Measurements from ENCODE around the gene OR56A5. TPM values are rescaled to one million over a fixed set of nuclear protein-coding genes. Genes with fewer than 3 reads are reported as not detected.

OR56A5 gene
- total RNA-seq, result not detected

- Histone ChIP-seq H3K27me3 (no peaks in the 10 kb centered on the region), H3K4me3 (no peak within 1 kb of the TSS), H3K36me3 (no peaks in the 10 kb centered on the region), H3K9me3 (peaks cover 1 to 18% of the 10 kb centered on the region in 2 donors), H3K4me1 (no peaks in the 10 kb centered on the region), H3K27ac (no peak within 1 kb of the TSS)
- TF ChIP-seq POLR2AphosphoS5 (IDR thresholded peaks at IDR 0.05), result no peak
- no peak for DNase-seq (ENCODE audit: low spot score in 2 of 2)
- intact Hi-C loops (cut with DNase I; ENCODE audit: low total_unique reads), result loop anchor here (1.0 kb wide), 1 partner anchor 8 kb away; no protein-coding TSS in a partner anchor
Observed at GRCh38 chr11:5968394-5968793, at the start of gene OR56A5. Gene OR56A5, minus strand, starts transcription at chr11:5968494. Its CDS starts 0 bp downstream, at chr11:5968494.

- no peak for DNase-seq (ENCODE audit: low spot score in 2 of 2)
- intact Hi-C loops (cut with DNase I; ENCODE audit: low total_unique reads), result no loop called here
- H3K27ac ChIP-seq, result no peak overlapping the region
- H3K4me1 ChIP-seq, result no peaks in the 10 kb centered on the region
- TF ChIP-seq POLR2AphosphoS5 (IDR thresholded peaks at IDR 0.05) (no peak), CTCF (IDR thresholded peaks at IDR 0.05) (no peak), POLR2A (IDR thresholded peaks at IDR 0.05) (no peak)
- H3K27me3 ChIP-seq, result no peaks in the 10 kb centered on the region
- H3K9me3 ChIP-seq, result peaks cover 0 to 10% of the 10 kb centered on the region in 2 donors
- H3K36me3 ChIP-seq, result no peaks in the 10 kb centered on the region
- H3K4me3 ChIP-seq, result no peak overlapping the region
Observed at GRCh38 chr11:6013042-6013441, 44.7 kb upstream of the OR56A5 start.

- Histone ChIP-seq H3K4me3 (no peak overlapping the region), H3K36me3 (no peaks in the 10 kb centered on the region), H3K4me1 (no peaks in the 10 kb centered on the region), H3K27ac (no peak overlapping the region), H3K9me3 (peaks cover 0 to 10% of the 10 kb centered on the region in 2 donors), H3K27me3 (no peaks in the 10 kb centered on the region)
- no peak for TF ChIP-seq POLR2A (IDR thresholded peaks at IDR 0.05)
- no peak for TF ChIP-seq POLR2AphosphoS5 (IDR thresholded peaks at IDR 0.05)
- intact Hi-C loops (cut with DNase I; ENCODE audit: low total_unique reads), result no loop called here
- DNase-seq (ENCODE audit: low spot score in 2 of 2), result no peak
Observed at GRCh38 chr11:6012035-6012668, 43.9 kb upstream of the OR56A5 start.

GRCh38 chr11:6006846-6007245 lies 38.6 kb upstream of the OR56A5 start, which contains the start of gene OR56A4:
Gene OR56A4, minus strand, starts transcription at chr11:6006946. Its CDS starts 3,954 bp downstream, at chr11:6002992.
- Histone ChIP-seq H3K4me1 (no peaks in the 10 kb centered on the region), H3K27ac (no peak within 1 kb of the TSS), H3K9me3 (no peaks in the 10 kb centered on the region), H3K4me3 (no peak within 1 kb of the TSS), H3K27me3 (no peaks in the 10 kb centered on the region), H3K36me3 (no peaks in the 10 kb centered on the region)
- DNase-seq (ENCODE audit: low spot score in 2 of 2), result no peak
- TF ChIP-seq CTCF (IDR thresholded peaks at IDR 0.05) (no peak), POLR2A (IDR thresholded peaks at IDR 0.05) (no peak), POLR2AphosphoS5 (IDR thresholded peaks at IDR 0.05) (no peak)
- intact Hi-C loops (cut with DNase I; ENCODE audit: low total_unique reads), result no loop called here

- DNase-seq (ENCODE audit: low spot score in 2 of 2), result no peak
- TF ChIP-seq POLR2AphosphoS5 (IDR thresholded peaks at IDR 0.05) (no peak), CTCF (IDR thresholded peaks at IDR 0.05) (no peak), POLR2A (IDR thresholded peaks at IDR 0.05) (no peak)
- no peak overlapping the region for H3K27ac ChIP-seq
- H3K36me3 ChIP-seq, result no peaks in the 10 kb centered on the region
- no peaks in the 10 kb centered on the region for H3K4me1 ChIP-seq
- intact Hi-C loops (cut with DNase I; ENCODE audit: low total_unique reads), result no loop called here
- no peak overlapping the region for H3K4me3 ChIP-seq
- no peaks in the 10 kb centered on the region for H3K27me3 ChIP-seq
- H3K9me3 ChIP-seq, result no peaks in the 10 kb centered on the region
Observed at GRCh38 chr11:6006395-6006794, 38.1 kb upstream of the OR56A5 start.

- Histone ChIP-seq H3K9me3 (no peaks in the 10 kb centered on the region), H3K36me3 (no peaks in the 10 kb centered on the region), H3K4me3 (no peak overlapping the region), H3K27ac (no peak overlapping the region), H3K4me1 (no peaks in the 10 kb centered on the region), H3K27me3 (no peaks in the 10 kb centered on the region)
- intact Hi-C loops (cut with DNase I; ENCODE audit: low total_unique reads), result no loop called here
- no peak for TF ChIP-seq POLR2AphosphoS5 (IDR thresholded peaks at IDR 0.05)
- no peak for TF ChIP-seq CTCF (IDR thresholded peaks at IDR 0.05)
- TF ChIP-seq POLR2A (IDR thresholded peaks at IDR 0.05), result no peak
- no peak for DNase-seq (ENCODE audit: low spot score in 2 of 2)
Observed at GRCh38 chr11:6002202-6002699, 34.0 kb upstream of the OR56A5 start.
